Stimulated activated memory B cell treated with anti-CD40 and anti-IgM and Interleukin-4, amounts not matched to agents 10 μg/mL and 1 μg/mL and 100 μg/mL, for 72 hours (primary cell): ENCODE measurements around the gene ACTG1.
"Not testable (repeated sequence)": the region's sequence is repeated elsewhere in the genome, so short reads cannot be mapped to it uniquely, and the experiment has no call there.

Experiments used
- ATAC-seq: fragments of 150-1000 bp; cut with Tn5 transposase; 2 replicates; pipeline ENCODE4 v1.10.0; 2021
- H3K27ac Mint-ChIP-seq: one replicate; pipeline ENCODE4 v1.8.0; 2022; ENCODE audit warnings: mild to moderate bottlenecking, mixed read lengths
- H3K27me3 Mint-ChIP-seq: one replicate; pipeline ENCODE4 v1.8.0; 2022; ENCODE audit warnings: mixed read lengths
- H3K36me3 Mint-ChIP-seq: one replicate; pipeline ENCODE4 v1.8.0; 2022; ENCODE audit warnings: mixed read lengths
- H3K4me1 Mint-ChIP-seq: one replicate; pipeline ENCODE4 v1.8.0; 2022; ENCODE audit warnings: mixed read lengths
- H3K4me3 Mint-ChIP-seq: one replicate; pipeline ENCODE4 v1.8.0; 2022; ENCODE audit warnings: mild to moderate bottlenecking, moderate library complexity, mixed read lengths
- H3K9me3 Mint-ChIP-seq: one replicate; pipeline ENCODE4 v1.8.0; 2022; ENCODE audit warnings: mixed read lengths

Gene ACTG1

GRCh38 chr17:81538651-81539570 is 26.3 kb upstream of the ACTG1 start:
- no peak for ATAC-seq
- peaks cover 3% of the 10 kb centered on the region for H3K9me3 Mint-ChIP-seq
- H3K27ac Mint-ChIP-seq = no peak overlapping the region
- peaks cover 13% of the 10 kb centered on the region for H3K4me1 Mint-ChIP-seq
- H3K27me3 Mint-ChIP-seq = no peaks in the 10 kb centered on the region
- peaks cover 56% of the 10 kb centered on the region for H3K36me3 Mint-ChIP-seq
- H3K4me3 Mint-ChIP-seq = no peak overlapping the region

GRCh38 chr17:81537856-81538555 is 25.4 kb upstream of the ACTG1 start:
- H3K36me3 Mint-ChIP-seq = peaks cover 53% of the 10 kb centered on the region
- H3K4me3 Mint-ChIP-seq = no peak overlapping the region
- no peak for ATAC-seq

GRCh38 chr17:81537343-81537855 is 24.8 kb upstream of the ACTG1 start:
- Mint-ChIP-seq H3K27me3 (no peaks in the 10 kb centered on the region), H3K27ac (no peak overlapping the region), H3K4me3 (no peak overlapping the region), H3K9me3 (peaks cover 3% of the 10 kb centered on the region), H3K4me1 (peaks cover 22% of the 10 kb centered on the region), H3K36me3 (peaks cover 53% of the 10 kb centered on the region)
- peak; percentile 62 for ATAC-seq

More at GRCh38 chr17:81537856-81538555, 25.4 kb upstream of the ACTG1 start:
- Mint-ChIP-seq H3K4me1 (peaks cover 22% of the 10 kb centered on the region), H3K27ac (no peak overlapping the region), H3K27me3 (no peaks in the 10 kb centered on the region), H3K9me3 (peaks cover 3% of the 10 kb centered on the region)

- Mint-ChIP-seq H3K27me3 (no peaks in the 10 kb centered on the region), H3K27ac (no peak overlapping the region), H3K36me3 (peaks cover 47% of the 10 kb centered on the region), H3K4me1 (peaks cover 22% of the 10 kb centered on the region), H3K4me3 (no peak overlapping the region), H3K9me3 (peaks cover 3% of the 10 kb centered on the region)
- no peak for ATAC-seq
Measured at GRCh38 chr17:81536299-81537290, 24.0 kb upstream of the ACTG1 start.

GRCh38 chr17:81535480-81536298 is 23.1 kb upstream of the ACTG1 start:
- H3K9me3 Mint-ChIP-seq = peaks cover 3% of the 10 kb centered on the region
- no peaks in the 10 kb centered on the region for H3K27me3 Mint-ChIP-seq
- H3K36me3 Mint-ChIP-seq = peaks cover 38% of the 10 kb centered on the region
- H3K27ac Mint-ChIP-seq = no peak overlapping the region
- ATAC-seq = no peak
- peaks cover 22% of the 10 kb centered on the region for H3K4me1 Mint-ChIP-seq
- no peak overlapping the region for H3K4me3 Mint-ChIP-seq

- Mint-ChIP-seq H3K4me1 (peaks cover 22% of the 10 kb centered on the region), H3K4me3 (no peak overlapping the region), H3K36me3 (peaks cover 31% of the 10 kb centered on the region), H3K27ac (no peak overlapping the region), H3K27me3 (no peaks in the 10 kb centered on the region), H3K9me3 (peaks cover 3% of the 10 kb centered on the region)
- ATAC-seq = no peak
Measured at GRCh38 chr17:81535007-81535328, 22.4 kb upstream of the ACTG1 start.

- H3K4me1 Mint-ChIP-seq = peaks cover 22% of the 10 kb centered on the region
- no peak for ATAC-seq
- H3K27me3 Mint-ChIP-seq = no peaks in the 10 kb centered on the region
- peaks cover 26% of the 10 kb centered on the region for H3K36me3 Mint-ChIP-seq
- no peak overlapping the region for H3K4me3 Mint-ChIP-seq
- peaks cover 3% of the 10 kb centered on the region for H3K9me3 Mint-ChIP-seq
- no peak overlapping the region for H3K27ac Mint-ChIP-seq
Measured at GRCh38 chr17:81534157-81535006, 21.8 kb upstream of the ACTG1 start.

- H3K27me3 Mint-ChIP-seq = no peaks in the 10 kb centered on the region
- H3K36me3 Mint-ChIP-seq = peaks cover 22% of the 10 kb centered on the region
- H3K4me3 Mint-ChIP-seq = no peak overlapping the region
- no peak overlapping the region for H3K27ac Mint-ChIP-seq
- peaks cover 22% of the 10 kb centered on the region for H3K4me1 Mint-ChIP-seq
- H3K9me3 Mint-ChIP-seq = peaks cover 3% of the 10 kb centered on the region
- ATAC-seq = no peak
Measured at GRCh38 chr17:81533339-81534141, 20.9 kb upstream of the ACTG1 start.

- Mint-ChIP-seq H3K27ac (no peak overlapping the region), H3K27me3 (peaks cover under 1% of the 10 kb centered on the region), H3K4me3 (no peak overlapping the region), H3K4me1 (peaks cover 15% of the 10 kb centered on the region), H3K36me3 (peaks cover 14% of the 10 kb centered on the region), H3K9me3 (peaks cover 3% of the 10 kb centered on the region)
- no peak for ATAC-seq
Measured at GRCh38 chr17:81532490-81533287, 20.1 kb upstream of the ACTG1 start.

- not testable (repeated sequence) for ATAC-seq, H3K27me3 Mint-ChIP-seq, H3K27ac Mint-ChIP-seq, H3K4me3 Mint-ChIP-seq, H3K36me3 Mint-ChIP-seq, H3K9me3 Mint-ChIP-seq
- H3K4me1 Mint-ChIP-seq = peaks cover 10% of the 10 kb centered on the region
Measured at GRCh38 chr17:81531998-81532404, 19.4 kb upstream of the ACTG1 start.

GRCh38 chr17:81531013-81531412 is 18.4 kb upstream of the ACTG1 start:
- H3K4me3 Mint-ChIP-seq, H3K36me3 Mint-ChIP-seq, H3K27ac Mint-ChIP-seq, H3K9me3 Mint-ChIP-seq, ATAC-seq: not testable (repeated sequence)
- H3K4me1 Mint-ChIP-seq = peaks cover 10% of the 10 kb centered on the region
- H3K27me3 Mint-ChIP-seq = peaks cover 18% of the 10 kb centered on the region

- Mint-ChIP-seq H3K4me1 (peaks cover 10% of the 10 kb centered on the region), H3K9me3 (no peaks in the 10 kb centered on the region), H3K27ac (no peak overlapping the region), H3K27me3 (peaks cover 18% of the 10 kb centered on the region), H3K36me3 (no peaks in the 10 kb centered on the region), H3K4me3 (no peak overlapping the region)
- no peak for ATAC-seq
Measured at GRCh38 chr17:81529437-81529803, 16.8 kb upstream of the ACTG1 start.
